Osteoblast (primary cell): Measurements from ENCODE around the gene GRIK2. TPM values are rescaled to one million over a fixed set of nuclear protein-coding genes. Genes with fewer than 3 reads are reported as not detected.

Experiments used
- DNase-seq: peaks from one replicate; pipeline ENCODE4 v3.0.0; 2011; ENCODE audit warnings: low spot score, mixed read lengths; ENCODE audit not compliant: insufficient read length; ENCODE audit errors: missing footprints
- H2AFZ ChIP-seq: 2 replicates; pipeline ENCODE4 v1.6.0; 2011; ENCODE audit warnings: mild to moderate bottlenecking, low read length
- H3K27ac ChIP-seq: 2 replicates; pipeline ENCODE4 v1.5.1; 2011; ENCODE audit warnings: mild to moderate bottlenecking, low read depth, low read length, moderate library complexity
- H3K27me3 ChIP-seq: 2 replicates; pipeline ENCODE4 v1.6.0; 2012; ENCODE audit warnings: mild to moderate bottlenecking, control low read depth, inconsistent platforms, low read length, moderate library complexity; ENCODE audit not compliant: insufficient read depth
- H3K36me3 ChIP-seq: 2 replicates; pipeline ENCODE4 v1.5.1; 2011; ENCODE audit warnings: mild to moderate bottlenecking, low read length, control low read depth, moderate library complexity; ENCODE audit not compliant: insufficient read depth
- H3K4me1 ChIP-seq: 2 replicates; pipeline ENCODE4 v1.5.1; 2011; ENCODE audit warnings: mild to moderate bottlenecking, low read length, control low read depth, moderate library complexity; ENCODE audit not compliant: insufficient read depth
- H3K4me2 ChIP-seq: 2 replicates; pipeline ENCODE4 v1.6.0; 2011; ENCODE audit warnings: mild to moderate bottlenecking, low read length; ENCODE audit not compliant: insufficient read depth
- H3K4me3 ChIP-seq: fragments of 200-600 bp; sonication (generic); 3 replicates; pipeline ENCODE4 v1.5.1; 2012; ENCODE audit warnings: mild to moderate bottlenecking, low read length, inconsistent platforms; ENCODE audit not compliant: insufficient read depth
- H3K79me2 ChIP-seq: 2 replicates; pipeline ENCODE4 v1.6.0; 2012; ENCODE audit warnings: mild to moderate bottlenecking, low read length, control low read depth, inconsistent platforms; ENCODE audit not compliant: insufficient read depth
- H3K9me3 ChIP-seq: 2 replicates; pipeline ENCODE4 v1.5.1; 2011; ENCODE audit warnings: low read depth, low read length, control low read depth
- H4K20me1 ChIP-seq: 2 replicates; pipeline ENCODE4 v1.6.0; 2012; ENCODE audit warnings: mild to moderate bottlenecking, low read length, control low read depth; ENCODE audit not compliant: insufficient read depth
- CTCF ChIP-seq: IDR thresholded peaks from 2 replicates; pipeline ENCODE4 v1.5.1; 2011; ENCODE audit warnings: mild to moderate bottlenecking, low read depth, low read length, moderate library complexity; ENCODE audit errors: extremely low read depth
- total RNA-seq: library from RNA; depleted of rRNA; stranded (reverse); fragments of >200 nt; gene quantifications from 2 replicates; pipeline ENCODE4 v1.2.3, GENCODE V29; 2012

Gene GRIK2
- total RNA-seq, 1 donor: 0.72 TPM

GRCh38 chr6:101703311-101703710, 309.8 kb downstream of the GRIK2 start:
- TF ChIP-seq CTCF: no peak
- Histone ChIP-seq H2AFZ (no peak overlapping the region), H3K27ac (no peak overlapping the region)

GRCh38 chr6:101705866-101706265, 312.4 kb downstream of the GRIK2 start:
- Histone ChIP-seq H3K9me3 (no peaks in the 10 kb centered on the region), H4K20me1 (no peaks in the 10 kb centered on the region), H3K4me1 (no peaks in the 10 kb centered on the region), H3K36me3 (no peaks in the 10 kb centered on the region), H2AFZ (no peak overlapping the region), H3K4me3 (no peak overlapping the region), H3K27me3 (no peaks in the 10 kb centered on the region), H3K27ac (no peak overlapping the region), H3K79me2 (no peaks in the 10 kb centered on the region), H3K4me2 (no peak overlapping the region)
- no peak for TF ChIP-seq CTCF
- DNase-seq: no peak

More at GRCh38 chr6:101703311-101703710, 309.8 kb downstream of the GRIK2 start:
- DNase-seq: no peak
- Histone ChIP-seq H3K36me3 (no peaks in the 10 kb centered on the region), H3K27me3 (no peaks in the 10 kb centered on the region), H3K4me3 (no peak overlapping the region), H3K4me2 (no peak overlapping the region), H4K20me1 (no peaks in the 10 kb centered on the region), H3K79me2 (no peaks in the 10 kb centered on the region), H3K9me3 (no peaks in the 10 kb centered on the region), H3K4me1 (no peaks in the 10 kb centered on the region)

GRCh38 chr6:101706576-101706975, 313.1 kb downstream of the GRIK2 start:
- peak; percentile 17 for DNase-seq
- TF ChIP-seq CTCF: no peak
- no peaks in the 10 kb centered on the region for H4K20me1 ChIP-seq

GRCh38 chr6:101711518-101711917, 318.0 kb downstream of the GRIK2 start:
- Histone ChIP-seq H3K27ac (no peak overlapping the region), H3K27me3 (no peaks in the 10 kb centered on the region), H3K4me2 (no peak overlapping the region), H3K9me3 (no peaks in the 10 kb centered on the region), H2AFZ (no peak overlapping the region), H4K20me1 (no peaks in the 10 kb centered on the region), H3K4me1 (no peaks in the 10 kb centered on the region), H3K36me3 (no peaks in the 10 kb centered on the region), H3K79me2 (no peaks in the 10 kb centered on the region), H3K4me3 (no peak overlapping the region)
- TF ChIP-seq CTCF: no peak
- no peak for DNase-seq

More at GRCh38 chr6:101706576-101706975, 313.1 kb downstream of the GRIK2 start:
- H3K4me2 ChIP-seq: no peak overlapping the region
- H3K27me3 ChIP-seq: no peaks in the 10 kb centered on the region
- no peak overlapping the region for H2AFZ ChIP-seq
- H3K4me1 ChIP-seq: no peaks in the 10 kb centered on the region
- no peaks in the 10 kb centered on the region for H3K9me3 ChIP-seq
- no peaks in the 10 kb centered on the region for H3K36me3 ChIP-seq
- H3K4me3 ChIP-seq: no peak overlapping the region
- H3K79me2 ChIP-seq: no peaks in the 10 kb centered on the region
- no peak overlapping the region for H3K27ac ChIP-seq
